CD4-positive, alpha-beta T cell treated with Interleukin-15 for 4 hours (primary cell): ENCODE measurements around the gene OR52L1.

Experiments
- DNase-seq: peaks from one replicate; pipeline ENCODE4 v3.0.0-alpha.2; 2020; ENCODE audit warnings: low spot score

OR52L1 gene

GRCh38 chr11:5940748-5941147, 46.0 kb downstream of the OR52L1 start:
- no peak for DNase-seq

GRCh38 chr11:5938603-5938965, 48.2 kb downstream of the OR52L1 start:
- no peak for DNase-seq

- DNase-seq: no peak
Observed at GRCh38 chr11:5937868-5938602, 48.8 kb downstream of the OR52L1 start.
